Spleen (tissue), 11 donors: Measurements from ENCODE around the gene TPO. TPM values are rescaled to one million over a fixed set of nuclear protein-coding genes. Genes with fewer than 3 reads are reported as not detected.
"Not testable (repeated sequence)": the region's sequence is repeated elsewhere in the genome, so short reads cannot be mapped to it uniquely, and the experiment has no call there.

ENCODE experiments used
- DNase-seq: peaks from one replicate; pipeline ENCODE4 v3.0.0-alpha.2; 2020
- H3K27ac ChIP-seq, 8 donors: fragments of 200-600 bp; sonication (generic) in 7 of 8; 1 replicate in 4 of 8; 2 replicates in 4 of 8; pipeline versions ENCODE4 v1.5.0 to v1.8.0; 2016 to 2021; ENCODE audit warnings: inconsistent platforms in 4 of 8, mild to moderate bottlenecking in 4 of 8, moderate library complexity in 1 of 8
- H3K27me3 ChIP-seq, 7 donors: fragments of 200-600 bp; sonication (generic) in 6 of 7; replicated peaks in 1 of 7; 1 replicate in 4 of 7; 2 replicates in 3 of 7; pipeline versions ENCODE4 v1.5.0 to v1.8.0; 2016 to 2021; ENCODE audit warnings: inconsistent platforms in 3 of 7, mild to moderate bottlenecking in 1 of 7
- H3K36me3 ChIP-seq, 6 donors: fragments of 200-600 bp; sonication (generic) in 5 of 6; 1 replicate in 4 of 6; 2 replicates in 2 of 6; pipeline versions ENCODE4 v1.5.0 to v1.8.0; 2016 to 2021; ENCODE audit warnings: inconsistent platforms in 2 of 6
- H3K4me1 ChIP-seq, 6 donors: fragments of 200-600 bp; sonication (generic) in 5 of 6; 1 replicate in 3 of 6; 2 replicates in 3 of 6; pipeline versions ENCODE4 v1.5.0 to v1.8.0; 2016 to 2021; ENCODE audit warnings: inconsistent platforms in 3 of 6
- H3K4me3 ChIP-seq, 8 donors: fragments of 200-600 bp; sonication (generic) in 7 of 8; 1 replicate in 4 of 8; 2 replicates in 4 of 8; pipeline versions ENCODE4 v1.5.0 to v1.8.0; 2016 to 2021; ENCODE audit warnings: inconsistent platforms in 4 of 8, mild to moderate bottlenecking in 4 of 8, moderate library complexity in 2 of 8
- H3K9me3 ChIP-seq, 8 donors: fragments of 200-600 bp; sonication (generic) in 7 of 8; 1 replicate in 4 of 8; 2 replicates in 4 of 8; pipeline versions ENCODE4 v1.5.0 to v1.8.0; 2016 to 2021; ENCODE audit warnings: inconsistent platforms in 4 of 8
- POLR2A ChIP-seq, 3 donors: fragments of 450-650 bp; IDR thresholded peaks; one replicate each; pipeline ENCODE4 v1.5.1; 2017; ENCODE audit warnings: antibody characterized with exemption in 3 of 3, mild to moderate bottlenecking in 1 of 3
- POLR2AphosphoS5 ChIP-seq, 3 donors: sonication (generic); formaldehyde crosslinking; IDR thresholded peaks; one replicate each; pipeline ENCODE4 v1.5.1; 2017; ENCODE audit warnings: antibody characterized with exemption in 3 of 3
- WGBS, 5 donors: extraction: QIAGEN DNeasy Blood & Tissue Kit in 3 of 5; methylation state at CpG; one replicate each; pipeline versions ENCODE4 v1.1.5 to v1.1.7; 2013 to 2018; 5-methylcytosine and 5-hydroxymethylcytosine counted together
- intact Hi-C: fragments of 100-400 bp; cut with DNase I; formaldehyde crosslinking; loops from one replicate; pipeline ENCODE4 v1.15.0; 2023; ENCODE audit warnings: low total_unique reads
- polyA plus RNA-seq, 3 donors: library from polyadenylated mRNA; stranded (reverse); fragments of 200-250 nt; gene quantifications; one replicate each; pipeline ENCODE4 v1.2.1, GENCODE V29; 2013
- total RNA-seq, 7 donors: library from RNA; depleted of rRNA in 3 of 7; stranded (reverse); fragments of >200 nt in 3 of 7; fragmentation: NEBNext Ultra II Directional in 4 of 7; extraction: Animal tissue kit (Norgen Biotek cat#: 25700) in 4 of 7; gene quantifications; one replicate each; pipeline versions ENCODE4 v1.1.0 to v1.2.1, GENCODE V29; 2016 to 2021
- TF ChIP-seq, protein P1 (sequence below), 11 experiments: fragments of 200-600 bp in 7 of 11; fragments of 450-650 bp in 4 of 11; sonication (generic) in 4 of 11; IDR thresholded peaks in 8 of 11; conservative IDR thresholded peaks in 3 of 11; 1 replicate in 7 of 11; 2 replicates in 4 of 11; pipeline versions ENCODE4 v1.4.0 to v1.8.0; 2016 to 2021; ENCODE audit warnings: antibody characterized with exemption in 11 of 11, inconsistent platforms in 4 of 11, mild to moderate bottlenecking in 1 of 11
- donor health status: healthy with polysubstance abuse.
- donor health status: DM: no; HTN: no; CAD: no; lungs with moderate emphysema.
- donor health status: DM: no; HTN: no; CAD: no.
- donor health status: Bipolar disorder and iron deficiency.
- donor health status: healthy.
- donor health status: DM: no; HTN: no; CAD: no.
- donor health status: DM: yes; HTN: yes; CAD: no.

TPO gene
- total and polyA plus RNA-seq, 10 donors, result 14.4 to 127 (median 49.0) TPM

DNA sequence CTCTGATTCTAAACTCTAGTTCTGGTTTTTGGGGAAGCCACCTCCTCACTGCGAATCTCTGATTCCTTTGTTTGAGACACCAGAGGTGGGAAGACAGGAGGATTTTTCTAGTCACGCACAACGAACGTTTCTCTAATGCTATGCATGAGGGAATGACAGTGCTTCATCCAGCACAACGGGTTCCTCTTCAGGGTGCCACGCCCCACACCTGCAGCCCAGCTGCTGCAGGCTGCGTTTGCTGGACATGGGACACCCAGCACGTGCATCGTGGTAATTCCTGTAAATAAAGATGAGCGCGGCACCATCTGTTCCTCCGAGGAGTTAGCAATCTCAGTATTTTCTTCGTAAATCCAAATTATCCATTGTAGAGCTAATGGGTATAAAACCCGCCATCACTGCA lies 37.5 kb upstream of the TPO start:
- intact Hi-C loops, result no loop called here
- WGBS, 5 donors, result 81 to 85% (median 82%) methylated on average over 14 of the region's 14 CpGs
- H3K27me3 ChIP-seq, result no peaks in the 10 kb centered on the region
- TF ChIP-seq POLR2AphosphoS5 (IDR thresholded peaks at IDR 0.05), result no peak
- no peaks in the 10 kb centered on the region for H3K36me3 ChIP-seq
- H3K9me3 ChIP-seq, result no peaks in the 10 kb centered on the region
- H3K4me3 ChIP-seq, result no peak overlapping the region
- no peak overlapping the region for H3K27ac ChIP-seq
- no peaks in the 10 kb centered on the region for H3K4me1 ChIP-seq
- no peak for DNase-seq

- Histone ChIP-seq H3K4me3 (no peak overlapping the region), H3K27ac (no peak overlapping the region), H3K9me3 (no peaks in the 10 kb centered on the region), H3K36me3 (no peaks in the 10 kb centered on the region), H3K27me3 (no peaks in the 10 kb centered on the region), H3K4me1 (no peaks in the 10 kb centered on the region)
- DNase-seq, result no peak
- intact Hi-C loops, result no loop called here
- TF ChIP-seq, protein P1, sequence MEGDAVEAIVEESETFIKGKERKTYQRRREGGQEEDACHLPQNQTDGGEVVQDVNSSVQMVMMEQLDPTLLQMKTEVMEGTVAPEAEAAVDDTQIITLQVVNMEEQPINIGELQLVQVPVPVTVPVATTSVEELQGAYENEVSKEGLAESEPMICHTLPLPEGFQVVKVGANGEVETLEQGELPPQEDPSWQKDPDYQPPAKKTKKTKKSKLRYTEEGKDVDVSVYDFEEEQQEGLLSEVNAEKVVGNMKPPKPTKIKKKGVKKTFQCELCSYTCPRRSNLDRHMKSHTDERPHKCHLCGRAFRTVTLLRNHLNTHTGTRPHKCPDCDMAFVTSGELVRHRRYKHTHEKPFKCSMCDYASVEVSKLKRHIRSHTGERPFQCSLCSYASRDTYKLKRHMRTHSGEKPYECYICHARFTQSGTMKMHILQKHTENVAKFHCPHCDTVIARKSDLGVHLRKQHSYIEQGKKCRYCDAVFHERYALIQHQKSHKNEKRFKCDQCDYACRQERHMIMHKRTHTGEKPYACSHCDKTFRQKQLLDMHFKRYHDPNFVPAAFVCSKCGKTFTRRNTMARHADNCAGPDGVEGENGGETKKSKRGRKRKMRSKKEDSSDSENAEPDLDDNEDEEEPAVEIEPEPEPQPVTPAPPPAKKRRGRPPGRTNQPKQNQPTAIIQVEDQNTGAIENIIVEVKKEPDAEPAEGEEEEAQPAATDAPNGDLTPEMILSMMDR (IDR thresholded peaks at IDR 0.05 in 8 of 11, conservative IDR thresholded peaks at IDR 0.05 in 3 of 11), result no peak
- TF ChIP-seq POLR2AphosphoS5 (IDR thresholded peaks at IDR 0.05) (no peak), POLR2A (IDR thresholded peaks at IDR 0.05) (no peak)
- 79 to 93% (median 86%) methylated on average over 6 of the region's 6 CpGs for WGBS, 5 donors
Measured at GRCh38 chr2:1377473-1377872, 35.8 kb upstream of the TPO start.

DNA sequence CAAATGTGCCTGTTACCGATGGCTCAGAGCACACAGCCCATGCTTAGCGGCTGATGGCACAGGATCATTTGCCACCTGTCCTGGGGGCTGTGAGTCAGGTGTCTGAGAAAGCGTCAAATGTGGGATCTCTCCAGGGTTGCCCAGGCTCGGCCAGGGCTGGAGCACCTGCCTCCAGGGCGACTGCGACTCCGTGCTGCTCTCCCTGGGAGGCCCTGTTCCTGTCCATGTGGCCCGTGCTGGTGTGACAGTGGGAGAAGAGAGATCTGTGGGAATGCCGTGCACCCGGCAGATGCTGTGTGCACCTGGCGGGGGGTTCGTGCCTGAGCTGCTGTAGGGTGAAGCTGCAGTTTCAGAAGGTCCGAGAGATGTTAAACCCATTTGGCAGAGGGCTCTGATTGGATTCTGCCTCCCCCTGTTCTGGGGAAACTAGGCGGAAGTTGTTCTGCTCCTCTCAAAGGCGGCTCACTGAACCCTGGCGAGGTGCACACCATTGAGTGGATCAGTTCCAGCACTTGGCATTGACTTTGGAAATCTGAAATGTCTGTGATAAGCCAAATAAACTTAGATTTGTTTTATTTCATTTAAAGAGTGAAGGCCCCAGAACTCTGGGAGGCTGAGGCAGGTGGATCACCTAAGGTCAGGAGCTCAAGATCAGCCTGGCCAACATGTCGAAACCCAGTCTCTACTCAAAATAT lies 34.7 kb upstream of the TPO start:
- no peak overlapping the region for H3K27ac ChIP-seq
- 83 to 94% (median 89%) methylated on average over 12 to 17 of the region's 17 CpGs for WGBS, 5 donors
- TF ChIP-seq, protein P1 (IDR thresholded peaks at IDR 0.05 in 8 of 11, conservative IDR thresholded peaks at IDR 0.05 in 3 of 11), result no peak
- TF ChIP-seq POLR2AphosphoS5 (IDR thresholded peaks at IDR 0.05), result no peak
- no peak for TF ChIP-seq POLR2A (IDR thresholded peaks at IDR 0.05)
- intact Hi-C loops, result no loop called here
- H3K27me3 ChIP-seq, result no peaks in the 10 kb centered on the region
- H3K9me3 ChIP-seq, result peaks cover 0 to 2% (median 0%) of the 10 kb centered on the region in 8 donors
- H3K4me1 ChIP-seq, result no peaks in the 10 kb centered on the region
- H3K4me3 ChIP-seq, result no peak overlapping the region
- no peak for DNase-seq
- no peaks in the 10 kb centered on the region for H3K36me3 ChIP-seq

GRCh38 chr2:1381644-1382043 lies 31.6 kb upstream of the TPO start:
- no peaks in the 10 kb centered on the region for H3K4me1 ChIP-seq
- DNase-seq, result no peak
- no peak overlapping the region for H3K4me3 ChIP-seq
- H3K27me3 ChIP-seq, result no peaks in the 10 kb centered on the region
- H3K27ac ChIP-seq, result no peak overlapping the region
- 69 to 92% (median 82%) methylated on average over 3 of the region's 3 CpGs for WGBS, 5 donors
- intact Hi-C loops, result no loop called here
- H3K36me3 ChIP-seq, result no peaks in the 10 kb centered on the region
- TF ChIP-seq POLR2A (IDR thresholded peaks at IDR 0.05), result no peak
- TF ChIP-seq, protein P1 (IDR thresholded peaks at IDR 0.05 in 8 of 11, conservative IDR thresholded peaks at IDR 0.05 in 3 of 11), result no peak
- no peak for TF ChIP-seq POLR2AphosphoS5 (IDR thresholded peaks at IDR 0.05)
- peaks cover 0 to 6% (median 0%) of the 10 kb centered on the region in 8 donors for H3K9me3 ChIP-seq

- intact Hi-C loops, H3K36me3 ChIP-seq, DNase-seq, H3K4me3 ChIP-seq, H3K27me3 ChIP-seq, H3K27ac ChIP-seq, H3K9me3 ChIP-seq, H3K4me1 ChIP-seq: not testable (repeated sequence)
- WGBS, 5 donors, result 68 to 87% (median 78%) methylated on average over 15 to 18 of the region's 18 CpGs
Measured at GRCh38 chr2:1387954-1388725, 25.1 kb upstream of the TPO start.

GRCh38 chr2:1390118-1390517 lies 23.1 kb upstream of the TPO start:
- H3K9me3 ChIP-seq, H3K27ac ChIP-seq, H3K4me3 ChIP-seq, H3K36me3 ChIP-seq, DNase-seq, H3K27me3 ChIP-seq, H3K4me1 ChIP-seq, intact Hi-C loops: not testable (repeated sequence)
- 83 to 93% (median 87%) methylated on average over 6 of the region's 6 CpGs for WGBS, 5 donors
